KMS-11 (cell line): ENCODE results near the gene CAMKV.

Source experiments
- H2AFZ ChIP-seq: fragments of 200-600 bp; sonication (generic); 2 replicates; pipeline ENCODE4 v1.6.1; 2016; ENCODE audit warnings: antibody characterized with exemption, mixed run types, low read depth
- H3K27ac ChIP-seq: fragments of 200-600 bp; sonication (generic); 2 replicates; pipeline ENCODE4 v1.6.1; 2016; ENCODE audit warnings: mild to moderate bottlenecking, mixed run types
- H3K27me3 ChIP-seq: fragments of 200-600 bp; sonication (generic); 2 replicates; pipeline ENCODE4 v1.6.1; 2017; ENCODE audit warnings: mild to moderate bottlenecking, low read depth, mixed run types, moderate library complexity; ENCODE audit not compliant: insufficient read depth
- H3K36me3 ChIP-seq: fragments of 200-600 bp; sonication (generic); 2 replicates; pipeline ENCODE4 v1.6.1; 2017; ENCODE audit warnings: mild to moderate bottlenecking, mixed run types; ENCODE audit not compliant: insufficient read depth
- H3K4me1 ChIP-seq: fragments of 200-600 bp; sonication (generic); 2 replicates; pipeline ENCODE4 v1.6.1; 2016; ENCODE audit warnings: mild to moderate bottlenecking, low read depth, mixed run types; ENCODE audit not compliant: poor library complexity, severe bottlenecking
- H3K4me2 ChIP-seq: fragments of 200-600 bp; sonication (generic); 2 replicates; pipeline ENCODE4 v1.7.0; 2016; ENCODE audit warnings: mild to moderate bottlenecking, mixed run types
- H3K4me3 ChIP-seq: fragments of 200-600 bp; sonication (generic); IDR thresholded peaks from 2 replicates; pipeline ENCODE4 v1.6.1; 2017; ENCODE audit warnings: low read depth, low read length, mixed read lengths; ENCODE audit not compliant: insufficient read depth
- H3K79me2 ChIP-seq: fragments of 200-600 bp; sonication (generic); 2 replicates; pipeline ENCODE4 v1.6.1; 2016; ENCODE audit warnings: low read depth, mixed run types; ENCODE audit not compliant: insufficient read depth
- H3K9ac ChIP-seq: fragments of 200-600 bp; sonication (generic); 2 replicates; pipeline ENCODE4 v1.6.1; 2016; ENCODE audit warnings: mild to moderate bottlenecking, mixed run types
- H4K20me1 ChIP-seq: fragments of 200-600 bp; sonication (generic); 2 replicates; pipeline ENCODE4 v1.6.1; 2016; ENCODE audit warnings: mild to moderate bottlenecking, mixed run types; ENCODE audit not compliant: insufficient read depth
- TF ChIP-seq, protein P1 (sequence below): fragments of 200-600 bp; sonication (generic); conservative IDR thresholded peaks from 2 replicates; pipeline ENCODE4 v1.6.1; 2017; ENCODE audit warnings: low read depth, mild to moderate bottlenecking, antibody characterized with exemption, low read length, moderate library complexity, mixed read lengths

The CAMKV gene

GRCh38 chr3:49856181-49857005 lies 13.3 kb downstream of the CAMKV start, which contains the start of gene TRAIP:
Gene TRAIP, minus strand, starts transcription at chr3:49856564. Its CDS starts 111 bp downstream, at chr3:49856453.
- H3K79me2 ChIP-seq, result peaks cover 14% of the 10 kb centered on the region; the same call in 1 of the 2 replicates
- H3K36me3 ChIP-seq, result no peaks in the 10 kb centered on the region
- H3K9ac ChIP-seq, result peak within 1 kb of the TSS; percentile 47; the same call in 1 of the 2 replicates
- no peaks in the 10 kb centered on the region for H4K20me1 ChIP-seq
- H3K27ac ChIP-seq, result peak within 1 kb of the TSS; percentile 26; the same call in 1 of the 2 replicates
- peak within 1 kb of the TSS; percentile 81; the same call in 1 of the 2 replicates for H2AFZ ChIP-seq
- H3K4me2 ChIP-seq, result peak within 1 kb of the TSS; percentile 86
- peak within 1 kb of the TSS; percentile 48 for H3K4me3 ChIP-seq
- TF ChIP-seq, protein P1, sequence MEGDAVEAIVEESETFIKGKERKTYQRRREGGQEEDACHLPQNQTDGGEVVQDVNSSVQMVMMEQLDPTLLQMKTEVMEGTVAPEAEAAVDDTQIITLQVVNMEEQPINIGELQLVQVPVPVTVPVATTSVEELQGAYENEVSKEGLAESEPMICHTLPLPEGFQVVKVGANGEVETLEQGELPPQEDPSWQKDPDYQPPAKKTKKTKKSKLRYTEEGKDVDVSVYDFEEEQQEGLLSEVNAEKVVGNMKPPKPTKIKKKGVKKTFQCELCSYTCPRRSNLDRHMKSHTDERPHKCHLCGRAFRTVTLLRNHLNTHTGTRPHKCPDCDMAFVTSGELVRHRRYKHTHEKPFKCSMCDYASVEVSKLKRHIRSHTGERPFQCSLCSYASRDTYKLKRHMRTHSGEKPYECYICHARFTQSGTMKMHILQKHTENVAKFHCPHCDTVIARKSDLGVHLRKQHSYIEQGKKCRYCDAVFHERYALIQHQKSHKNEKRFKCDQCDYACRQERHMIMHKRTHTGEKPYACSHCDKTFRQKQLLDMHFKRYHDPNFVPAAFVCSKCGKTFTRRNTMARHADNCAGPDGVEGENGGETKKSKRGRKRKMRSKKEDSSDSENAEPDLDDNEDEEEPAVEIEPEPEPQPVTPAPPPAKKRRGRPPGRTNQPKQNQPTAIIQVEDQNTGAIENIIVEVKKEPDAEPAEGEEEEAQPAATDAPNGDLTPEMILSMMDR, result no peak
- H3K27me3 ChIP-seq, result no peaks in the 10 kb centered on the region
- no peaks in the 10 kb centered on the region for H3K4me1 ChIP-seq

- Histone ChIP-seq H3K4me1 (no peaks in the 10 kb centered on the region), H3K4me2 (peak overlapping the region; percentile 86), H3K9ac (peak overlapping the region; percentile 47; the same call in 1 of the 2 replicates), H3K27ac (0 out of 2 replicates have a peak overlapping the region, but pooled peaks have one; percentile 26), H3K79me2 (peaks cover 14% of the 10 kb centered on the region; the same call in 1 of the 2 replicates), H3K27me3 (no peaks in the 10 kb centered on the region), H3K4me3 (no peak overlapping the region), H2AFZ (no peak overlapping the region), H4K20me1 (no peaks in the 10 kb centered on the region), H3K36me3 (no peaks in the 10 kb centered on the region)
- TF ChIP-seq, protein P1, result no peak
Observed at GRCh38 chr3:49855662-49856061, 14.0 kb downstream of the CAMKV start.

DNA sequence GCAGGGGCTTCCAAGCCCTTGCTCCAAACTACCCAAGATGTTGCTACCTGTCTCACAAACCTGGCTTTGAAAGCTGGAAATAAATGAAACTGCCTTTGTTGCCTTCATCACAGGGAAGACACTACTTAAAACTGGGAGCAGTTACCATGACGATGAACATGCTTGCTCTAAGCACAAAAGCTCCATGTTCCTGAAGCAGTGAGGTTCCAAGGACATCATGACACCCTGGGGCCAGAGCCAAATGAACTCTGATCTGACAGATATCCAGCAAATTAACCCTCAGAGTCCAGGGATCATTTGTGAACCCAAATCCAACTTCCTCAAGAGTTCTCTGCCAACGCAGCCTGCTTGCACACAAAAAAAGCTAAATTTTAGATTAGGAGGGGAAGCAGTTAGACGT lies 24.0 kb downstream of the CAMKV start:
- H3K36me3 ChIP-seq, result no peaks in the 10 kb centered on the region
- no peaks in the 10 kb centered on the region for H4K20me1 ChIP-seq
- H3K9ac ChIP-seq, result no peak overlapping the region
- H3K27ac ChIP-seq, result no peak overlapping the region
- H2AFZ ChIP-seq, result no peak overlapping the region
- H3K4me1 ChIP-seq, result no peaks in the 10 kb centered on the region
- H3K27me3 ChIP-seq, result no peaks in the 10 kb centered on the region
- no peak overlapping the region for H3K4me2 ChIP-seq
- TF ChIP-seq, protein P1, result no peak
- H3K79me2 ChIP-seq, result no peaks in the 10 kb centered on the region
- H3K4me3 ChIP-seq, result no peak overlapping the region

- Histone ChIP-seq H3K9ac (no peak overlapping the region), H3K27me3 (no peaks in the 10 kb centered on the region), H3K79me2 (no peaks in the 10 kb centered on the region), H3K4me2 (no peak overlapping the region), H3K27ac (no peak overlapping the region), H3K4me3 (no peak overlapping the region), H3K4me1 (no peaks in the 10 kb centered on the region), H3K36me3 (no peaks in the 10 kb centered on the region), H2AFZ (no peak overlapping the region), H4K20me1 (no peaks in the 10 kb centered on the region)
- TF ChIP-seq, protein P1, result no peak
Observed at GRCh38 chr3:49844464-49845183, 25.1 kb downstream of the CAMKV start.
